Measurements from ENCODE around the gene ZKSCAN3. TPM values are rescaled to one million over a fixed set of nuclear protein-coding genes. Genes with fewer than 3 reads are reported as not detected.

ZKSCAN3 gene
- total and polyA plus RNA-seq, 2 of the 4 experiments (the other 2 are of a cell fraction): 3.7 to 4.8 TPM

DNA sequence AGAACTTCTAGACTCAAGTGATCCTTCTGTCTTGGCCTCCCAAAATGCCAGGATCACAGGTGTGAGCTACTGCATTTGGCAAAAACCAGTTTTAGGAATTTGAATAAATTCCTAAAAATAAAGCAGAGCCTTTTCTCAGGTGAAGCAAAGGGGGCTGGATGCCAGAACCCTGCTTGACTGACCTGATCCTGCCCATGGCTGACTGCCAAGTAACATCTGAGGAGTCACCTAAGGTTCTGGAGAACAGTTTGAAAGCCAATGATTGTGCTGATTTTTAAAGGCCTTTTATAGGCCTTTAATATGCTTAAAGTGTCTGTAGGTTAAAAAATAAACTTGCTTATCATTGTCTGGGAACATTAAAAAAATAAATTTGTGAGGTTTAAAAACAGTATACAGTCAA, 63.9 kb downstream of the ZKSCAN3 start:
- ATAC-seq (ENCODE audit: low read depth) (no peak), DNase-seq (no peak)
- Histone ChIP-seq H2BK120ac (ENCODE audit: low read depth, low read length) (no peak overlapping the region), H3K27ac (ENCODE audit: insufficient read depth, low read length) (no peak overlapping the region), H3K23ac (ENCODE audit: low read depth, low read length) (no peak overlapping the region), H2AFZ (replicated peaks; ENCODE audit: low read length, poor library complexity) (no peak overlapping the region), H3K4ac (ENCODE audit: low read depth, low read length) (no peak overlapping the region), H3K36me3 (ENCODE audit: control insufficient read depth, insufficient read depth, low read length) (no peaks in the 10 kb centered on the region), H3K18ac (ENCODE audit: low read depth, low read length) (no peak overlapping the region), H4K20me1 (ENCODE audit: insufficient read depth, low read length) (no peaks in the 10 kb centered on the region), H3K9me3 (ENCODE audit: control insufficient read depth, insufficient read depth, low read length) (no peaks in the 10 kb centered on the region), H4K91ac (ENCODE audit: insufficient read depth, low read depth, low read length) (no peak overlapping the region), H4K5ac (ENCODE audit: low read depth, low read length) (no peak overlapping the region), H2AK9ac (replicated peaks; ENCODE audit: low read depth, low read length, poor library complexity) (no peak overlapping the region), H3K14ac (replicated peaks; ENCODE audit: low read depth, low read length) (no peak overlapping the region), H3K4me3 (ENCODE audit: insufficient read depth, low read depth, low read length) (no peak overlapping the region), H3K4me1 (ENCODE audit: control insufficient read depth, insufficient read depth, low read length) (no peaks in the 10 kb centered on the region), H2BK20ac (ENCODE audit: low read depth, low read length) (no peak overlapping the region), H2AK5ac (ENCODE audit: low read depth, low read length) (no peak overlapping the region), H3K56ac (ENCODE audit: extremely low read depth, insufficient read depth, low read length) (no peak overlapping the region), H3K9ac (ENCODE audit: low read depth, low read length) (no peak overlapping the region), H3K4me2 (ENCODE audit: low read depth, low read length) (no peak overlapping the region), H4K8ac (ENCODE audit: low read depth in 2 of 2, low read length in 2 of 2) (no peak overlapping the region), H3K27me3 (ENCODE audit: control insufficient read depth, insufficient read depth, low read length) (no peaks in the 10 kb centered on the region; the same call in 1 of the 2 replicates), H2BK15ac (ENCODE audit: low read depth, low read length) (no peak overlapping the region), H3K9me1 (ENCODE audit: insufficient read depth, low read length) (no peaks in the 10 kb centered on the region), H3K79me1 (ENCODE audit: low read depth in 1 of 2, low read length in 2 of 2) (no peaks in the 10 kb centered on the region), H2BK5ac (ENCODE audit: low read depth, low read length, poor library complexity, severe bottlenecking) (no peak overlapping the region)
- intact Hi-C loops (cut with micrococcal nuclease): no loop called here
- dilution Hi-C loops (cut with HindIII; ENCODE audit: low sequenced_read_pairs, unreplicated experiment): no loop called here
- in situ Hi-C loops (cut with MboI; ENCODE audit: low sequenced_read_pairs): no loop called here
- TF ChIP-seq CHD1 (IDR thresholded peaks at IDR 0.05; ENCODE audit: low read depth, low read length): no peak
- TF ChIP-seq POLR2A (IDR thresholded peaks at IDR 0.05; ENCODE audit: low read depth, low read length): no peak
- TF ChIP-seq, protein P1, sequence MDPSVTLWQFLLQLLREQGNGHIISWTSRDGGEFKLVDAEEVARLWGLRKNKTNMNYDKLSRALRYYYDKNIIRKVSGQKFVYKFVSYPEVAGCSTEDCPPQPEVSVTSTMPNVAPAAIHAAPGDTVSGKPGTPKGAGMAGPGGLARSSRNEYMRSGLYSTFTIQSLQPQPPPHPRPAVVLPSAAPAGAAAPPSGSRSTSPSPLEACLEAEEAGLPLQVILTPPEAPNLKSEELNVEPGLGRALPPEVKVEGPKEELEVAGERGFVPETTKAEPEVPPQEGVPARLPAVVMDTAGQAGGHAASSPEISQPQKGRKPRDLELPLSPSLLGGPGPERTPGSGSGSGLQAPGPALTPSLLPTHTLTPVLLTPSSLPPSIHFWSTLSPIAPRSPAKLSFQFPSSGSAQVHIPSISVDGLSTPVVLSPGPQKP (IDR thresholded peaks at IDR 0.05; ENCODE audit: borderline replicate concordance, low read depth, low read length): no peak
- no peak for TF ChIP-seq SMC3 (IDR thresholded peaks at IDR 0.05; ENCODE audit: low read depth, low read length)
- no peak for TF ChIP-seq FOS (IDR thresholded peaks at IDR 0.05; ENCODE audit: low read depth, low read length)
- no peak for TF ChIP-seq RAD21 (IDR thresholded peaks at IDR 0.05; ENCODE audit: low read length)
- no peak for TF ChIP-seq MAFK (IDR thresholded peaks at IDR 0.05; ENCODE audit: low read depth, low read length)
- TF ChIP-seq, protein P2, sequence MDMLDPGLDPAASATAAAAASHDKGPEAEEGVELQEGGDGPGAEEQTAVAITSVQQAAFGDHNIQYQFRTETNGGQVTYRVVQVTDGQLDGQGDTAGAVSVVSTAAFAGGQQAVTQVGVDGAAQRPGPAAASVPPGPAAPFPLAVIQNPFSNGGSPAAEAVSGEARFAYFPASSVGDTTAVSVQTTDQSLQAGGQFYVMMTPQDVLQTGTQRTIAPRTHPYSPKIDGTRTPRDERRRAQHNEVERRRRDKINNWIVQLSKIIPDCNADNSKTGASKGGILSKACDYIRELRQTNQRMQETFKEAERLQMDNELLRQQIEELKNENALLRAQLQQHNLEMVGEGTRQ (IDR thresholded peaks at IDR 0.05; ENCODE audit: low read depth, low read length): no peak
- no peak for TF ChIP-seq RFX5 (IDR thresholded peaks at IDR 0.05; ENCODE audit: low read depth, low read length)
- no peak for TF ChIP-seq MXI1 (IDR thresholded peaks at IDR 0.05; ENCODE audit: borderline replicate concordance, low read depth, low read length)
- TF ChIP-seq RCOR1 (IDR thresholded peaks at IDR 0.05; ENCODE audit: insufficient replicate concordance, low read length): no peak
- no peak for TF ChIP-seq CEBPB (IDR thresholded peaks at IDR 0.05; ENCODE audit: low read depth, low read length)
- no peak for TF ChIP-seq BHLHE40 (IDR thresholded peaks at IDR 0.05; ENCODE audit: low read depth, low read length)
- TF ChIP-seq NFE2L2 (IDR thresholded peaks at IDR 0.05; ENCODE audit: low read depth, low read length): no peak
- CTCF ChIA-PET: no interaction called here
- no TSS peak for BruUV-seq (replicated peaks)
- POLR2A ChIA-PET (ENCODE audit: unreplicated experiment): no interaction called here
